A673 (cell line): Measurements from ENCODE around the gene PELO. TPM values are rescaled to one million over a fixed set of nuclear protein-coding genes. Genes with fewer than 3 reads are reported as not detected.
"Not testable (repeated sequence)": the region's sequence is repeated elsewhere in the genome, so short reads cannot be mapped to it uniquely, and the experiment has no call there.

ENCODE experiments used
- BruUV-seq: library from RNA; stranded (reverse); fragments of 400-500 nt; replicated peaks from 2 replicates; lab custom pipeline; 2021; lab: Mats Ljungman, UMichigan
- CTCF ChIA-PET: fragments of 300-600 bp; sonication (Branson Sonifier 250); formaldehyde crosslinking; loops from one replicate; lab custom pipeline; 2022; ENCODE audit warnings: antibody characterized with exemption; lab: Charles Lee
- POLR2A ChIA-PET: fragments of 300-600 bp; sonication (Branson Sonifier 250); formaldehyde crosslinking; loops from one replicate; lab custom pipeline; 2022; ENCODE audit warnings: antibody characterized with exemption; ENCODE audit not compliant: low non-redundant PET; lab: Charles Lee
- DNase-seq: peaks from one replicate; pipeline ENCODE4 v3.0.0-alpha.2; 2015; ENCODE audit warnings: low spot score
- H3K27ac ChIP-seq: fragments of 200-600 bp; sonication (generic); 2 replicates; pipeline ENCODE4 v1.5.1; 2016; ENCODE audit warnings: mixed run types, low read depth, mild to moderate bottlenecking, mixed read lengths, antibody characterized with exemption, low read length; ENCODE audit not compliant: poor library complexity, severe bottlenecking
- H3K27me3 ChIP-seq: fragments of 200-600 bp; sonication (generic); replicated peaks from 2 replicates; pipeline ENCODE4 v1.6.1; 2017; ENCODE audit warnings: mixed run types, low read depth, mild to moderate bottlenecking, mixed read lengths, antibody characterized with exemption, low read length; ENCODE audit not compliant: insufficient read depth, poor library complexity
- H3K36me3 ChIP-seq: fragments of 200-600 bp; sonication (generic); 2 replicates; pipeline ENCODE4 v1.6.1; 2016; ENCODE audit warnings: mixed run types, mild to moderate bottlenecking, mixed read lengths, antibody characterized with exemption, low read length; ENCODE audit not compliant: insufficient read depth, poor library complexity, severe bottlenecking
- H3K4me1 ChIP-seq: fragments of 200-600 bp; sonication (generic); 2 replicates; pipeline ENCODE4 v1.6.1; 2017; ENCODE audit warnings: mixed run types, mild to moderate bottlenecking, mixed read lengths, antibody characterized with exemption, low read length; ENCODE audit not compliant: insufficient read depth, poor library complexity, severe bottlenecking
- H3K4me3 ChIP-seq: fragments of 200-600 bp; sonication (generic); 2 replicates; pipeline ENCODE4 v1.5.1; 2016; ENCODE audit warnings: low read depth, mixed run types, mild to moderate bottlenecking, mixed read lengths, low read length; ENCODE audit not compliant: poor library complexity, severe bottlenecking
- H3K9me3 ChIP-seq: fragments of 200-600 bp; sonication (generic); 2 replicates; pipeline ENCODE4 v1.6.1; 2016; ENCODE audit warnings: mixed run types, low read depth, mild to moderate bottlenecking, mixed read lengths, antibody characterized with exemption, low read length; ENCODE audit not compliant: poor library complexity, severe bottlenecking
- EZH2 ChIP-seq: fragments of 200-600 bp; sonication (generic); IDR thresholded peaks from 2 replicates; pipeline ENCODE4 v1.6.1; 2017; ENCODE audit warnings: borderline replicate concordance, low read depth, mild to moderate bottlenecking, mixed read lengths, antibody characterized with exemption, low read length; ENCODE audit not compliant: poor library complexity, severe bottlenecking
- intact Hi-C: fragments of 100-400 bp; cut with micrococcal nuclease; formaldehyde crosslinking; loops from one replicate; pipeline ENCODE4 v1.10.0; 2022; ENCODE audit not compliant: unreplicated experiment
- total RNA-seq: library from RNA; stranded (reverse); gene quantifications from 2 replicates; pipeline ENCODE4 v1.2.3, GENCODE V29; 2021
- TF ChIP-seq, protein P1 (sequence below): fragments of 300-800, 200-600 bp; sonication (generic); conservative IDR thresholded peaks from 2 replicates; pipeline ENCODE4 v1.5.1; 2017; ENCODE audit warnings: low read depth, mild to moderate bottlenecking, antibody characterized with exemption, low read length, moderate library complexity, mixed read lengths

PELO gene
- total RNA-seq, 1 experiment from 2014 or later, result 20.3 TPM

- Histone ChIP-seq H3K36me3 (no peaks in the 10 kb centered on the region), H3K27ac (no peak overlapping the region), H3K9me3 (no peaks in the 10 kb centered on the region), H3K4me1 (peaks cover 11% of the 10 kb centered on the region), H3K4me3 (no peak overlapping the region), H3K27me3 (no peaks in the 10 kb centered on the region)
- POLR2A ChIA-PET, result no interaction called here
- BruUV-seq, result no TSS peak
- CTCF ChIA-PET, result no interaction called here
- TF ChIP-seq, protein P1, sequence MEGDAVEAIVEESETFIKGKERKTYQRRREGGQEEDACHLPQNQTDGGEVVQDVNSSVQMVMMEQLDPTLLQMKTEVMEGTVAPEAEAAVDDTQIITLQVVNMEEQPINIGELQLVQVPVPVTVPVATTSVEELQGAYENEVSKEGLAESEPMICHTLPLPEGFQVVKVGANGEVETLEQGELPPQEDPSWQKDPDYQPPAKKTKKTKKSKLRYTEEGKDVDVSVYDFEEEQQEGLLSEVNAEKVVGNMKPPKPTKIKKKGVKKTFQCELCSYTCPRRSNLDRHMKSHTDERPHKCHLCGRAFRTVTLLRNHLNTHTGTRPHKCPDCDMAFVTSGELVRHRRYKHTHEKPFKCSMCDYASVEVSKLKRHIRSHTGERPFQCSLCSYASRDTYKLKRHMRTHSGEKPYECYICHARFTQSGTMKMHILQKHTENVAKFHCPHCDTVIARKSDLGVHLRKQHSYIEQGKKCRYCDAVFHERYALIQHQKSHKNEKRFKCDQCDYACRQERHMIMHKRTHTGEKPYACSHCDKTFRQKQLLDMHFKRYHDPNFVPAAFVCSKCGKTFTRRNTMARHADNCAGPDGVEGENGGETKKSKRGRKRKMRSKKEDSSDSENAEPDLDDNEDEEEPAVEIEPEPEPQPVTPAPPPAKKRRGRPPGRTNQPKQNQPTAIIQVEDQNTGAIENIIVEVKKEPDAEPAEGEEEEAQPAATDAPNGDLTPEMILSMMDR, result no peak
- no peak for TF ChIP-seq EZH2
- intact Hi-C loops, result no loop called here
- no peak for DNase-seq
These were observed 30.1 kb downstream of the PELO start for GRCh38 chr5:52817818-52818217.

DNA sequence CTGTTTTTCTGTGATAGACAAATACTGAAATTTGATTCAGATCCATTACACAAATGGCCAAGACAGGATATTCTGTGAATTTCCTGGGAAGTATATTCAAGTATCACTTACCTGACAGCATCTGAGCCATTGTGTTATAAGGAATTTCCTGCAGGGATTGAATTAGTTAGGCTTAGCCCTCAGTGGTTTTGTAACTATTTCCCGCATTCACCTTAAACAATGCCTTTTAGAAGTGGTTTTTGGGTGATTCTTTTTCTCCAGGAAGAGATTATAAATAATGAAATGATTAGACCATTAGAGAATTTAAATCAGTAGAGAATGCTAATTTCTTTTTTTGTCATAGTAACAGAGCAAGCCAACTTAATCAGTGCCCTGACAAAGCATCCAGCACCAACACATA lies 30.6 kb downstream of the PELO start:
- intact Hi-C loops, result no loop called here
- H3K4me3 ChIP-seq, result no peak overlapping the region
- H3K36me3 ChIP-seq, result no peaks in the 10 kb centered on the region
- no peak for DNase-seq
- H3K27ac ChIP-seq, result no peak overlapping the region
- TF ChIP-seq, protein P1, result no peak
- TF ChIP-seq EZH2, result no peak
- BruUV-seq, result no TSS peak
- CTCF ChIA-PET, result no interaction called here
- H3K4me1 ChIP-seq, result peaks cover 13% of the 10 kb centered on the region
- H3K9me3 ChIP-seq, result no peaks in the 10 kb centered on the region
- POLR2A ChIA-PET, result no interaction called here
- H3K27me3 ChIP-seq, result no peaks in the 10 kb centered on the region

- POLR2A ChIA-PET, H3K4me3 ChIP-seq, H3K36me3 ChIP-seq, H3K27ac ChIP-seq, CTCF ChIA-PET, DNase-seq, BruUV-seq, intact Hi-C loops, H3K27me3 ChIP-seq, H3K9me3 ChIP-seq: not testable (repeated sequence)
- H3K4me1 ChIP-seq, result peaks cover 13% of the 10 kb centered on the region
These were observed 31.1 kb downstream of the PELO start for GRCh38 chr5:52818807-52819206.

GRCh38 chr5:52821901-52822300 lies 34.2 kb downstream of the PELO start:
- Histone ChIP-seq H3K36me3 (no peaks in the 10 kb centered on the region), H3K9me3 (no peaks in the 10 kb centered on the region), H3K4me1 (peaks cover 13% of the 10 kb centered on the region), H3K27me3 (no peaks in the 10 kb centered on the region), H3K27ac (no peak overlapping the region), H3K4me3 (no peak overlapping the region)
- CTCF ChIA-PET, result no interaction called here
- no peak for DNase-seq
- POLR2A ChIA-PET, result interaction anchor here (0.6 kb wide), 1 partner anchor 19 kb away, joined by 4 read pairs; no protein-coding TSS in a partner anchor
- intact Hi-C loops, result no loop called here
- BruUV-seq, result no TSS peak
- TF ChIP-seq, protein P1, result no peak
- TF ChIP-seq EZH2, result no peak
